GM19025 (cell line): ENCODE data around the gene PTPRK.

Experiments
- ATAC-seq: cut with Tn5 transposase; IDR thresholded peaks from one replicate; pipeline ENCODE4 v1.9.1; 2021; ENCODE audit warnings: mild to moderate bottlenecking, low read depth, moderate library complexity; ENCODE audit not compliant: unreplicated experiment

Gene PTPRK

GRCh38 chr6:128117916-128118315 is 402.5 kb downstream of the PTPRK start:
- no peak for ATAC-seq

- ATAC-seq = no peak
Observed at GRCh38 chr6:128114164-128114563, 406.2 kb downstream of the PTPRK start.

- peak; percentile 74 for ATAC-seq
Observed at GRCh38 chr6:128112494-128112893, 407.9 kb downstream of the PTPRK start.

- ATAC-seq = no peak
Observed at GRCh38 chr6:128111096-128111495, 409.3 kb downstream of the PTPRK start.

- no peak for ATAC-seq
Observed at GRCh38 chr6:128107682-128108081, 412.7 kb downstream of the PTPRK start.

GRCh38 chr6:128099571-128100197 is 420.7 kb downstream of the PTPRK start:
- ATAC-seq = no peak

GRCh38 chr6:128098000-128098581 is 422.3 kb downstream of the PTPRK start:
- no peak for ATAC-seq

GRCh38 chr6:128097009-128097408 is 423.4 kb downstream of the PTPRK start:
- ATAC-seq = no peak

GRCh38 chr6:128095362-128095761 is 425.0 kb downstream of the PTPRK start:
- ATAC-seq = no peak

- ATAC-seq = no peak
Observed at GRCh38 chr6:128079021-128079420, 441.4 kb downstream of the PTPRK start.

GRCh38 chr6:128078276-128078675 is 442.1 kb downstream of the PTPRK start:
- peak; percentile 70 for ATAC-seq

GRCh38 chr6:128076843-128077242 is 443.6 kb downstream of the PTPRK start:
- no peak for ATAC-seq

GRCh38 chr6:128074567-128074966 is 445.8 kb downstream of the PTPRK start:
- no peak for ATAC-seq

GRCh38 chr6:128073389-128073788 is 447.0 kb downstream of the PTPRK start:
- ATAC-seq = no peak

- ATAC-seq = peak; percentile 78
Observed at GRCh38 chr6:128071212-128071611, 449.2 kb downstream of the PTPRK start.

GRCh38 chr6:128070406-128070805 is 450.0 kb downstream of the PTPRK start:
- ATAC-seq = no peak

GRCh38 chr6:128069188-128069587 is 451.2 kb downstream of the PTPRK start:
- no peak for ATAC-seq

GRCh38 chr6:128068119-128068479 is 452.3 kb downstream of the PTPRK start:
- ATAC-seq = no peak

- no peak for ATAC-seq
Observed at GRCh38 chr6:128067446-128068118, 452.8 kb downstream of the PTPRK start.

GRCh38 chr6:128065072-128065471 is 455.3 kb downstream of the PTPRK start:
- no peak for ATAC-seq

GRCh38 chr6:128064540-128064895 is 455.9 kb downstream of the PTPRK start:
- ATAC-seq = no peak
